ENCODE results near the gene TREX2.

DNA sequence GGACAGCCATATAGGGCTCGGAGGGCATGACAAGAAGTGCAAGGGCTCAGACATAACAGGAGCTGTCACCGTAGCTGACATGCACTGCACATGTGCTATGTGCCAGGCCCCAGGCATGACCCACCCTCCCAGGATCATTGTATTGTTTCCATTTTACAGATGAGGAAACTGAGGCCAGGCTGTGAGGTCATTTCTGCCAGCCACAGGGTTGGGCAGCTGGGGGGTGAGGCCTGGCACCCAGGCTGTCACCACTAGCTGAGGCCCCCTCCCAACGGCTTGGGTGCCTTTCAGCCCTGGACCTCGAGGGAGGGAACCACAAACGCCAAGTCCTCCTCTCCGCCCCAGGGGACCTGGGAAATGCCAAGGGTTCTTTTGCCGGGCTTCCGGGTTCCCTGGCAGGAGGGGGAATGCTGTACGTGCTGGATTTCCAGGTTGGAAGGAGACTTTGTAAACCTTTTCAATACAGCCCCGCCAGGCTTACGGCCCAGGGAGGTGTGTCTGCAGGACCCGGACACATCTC lies 12.6 kb downstream of the TREX2 start:
- no peak for TF ChIP-seq EZH2 (IDR thresholded peaks at IDR 0.05; ENCODE audit: borderline replicate concordance, low read length)
- TF ChIP-seq, protein P1, sequence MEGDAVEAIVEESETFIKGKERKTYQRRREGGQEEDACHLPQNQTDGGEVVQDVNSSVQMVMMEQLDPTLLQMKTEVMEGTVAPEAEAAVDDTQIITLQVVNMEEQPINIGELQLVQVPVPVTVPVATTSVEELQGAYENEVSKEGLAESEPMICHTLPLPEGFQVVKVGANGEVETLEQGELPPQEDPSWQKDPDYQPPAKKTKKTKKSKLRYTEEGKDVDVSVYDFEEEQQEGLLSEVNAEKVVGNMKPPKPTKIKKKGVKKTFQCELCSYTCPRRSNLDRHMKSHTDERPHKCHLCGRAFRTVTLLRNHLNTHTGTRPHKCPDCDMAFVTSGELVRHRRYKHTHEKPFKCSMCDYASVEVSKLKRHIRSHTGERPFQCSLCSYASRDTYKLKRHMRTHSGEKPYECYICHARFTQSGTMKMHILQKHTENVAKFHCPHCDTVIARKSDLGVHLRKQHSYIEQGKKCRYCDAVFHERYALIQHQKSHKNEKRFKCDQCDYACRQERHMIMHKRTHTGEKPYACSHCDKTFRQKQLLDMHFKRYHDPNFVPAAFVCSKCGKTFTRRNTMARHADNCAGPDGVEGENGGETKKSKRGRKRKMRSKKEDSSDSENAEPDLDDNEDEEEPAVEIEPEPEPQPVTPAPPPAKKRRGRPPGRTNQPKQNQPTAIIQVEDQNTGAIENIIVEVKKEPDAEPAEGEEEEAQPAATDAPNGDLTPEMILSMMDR (conservative IDR thresholded peaks at IDR 0.05 in 1 of 2, IDR thresholded peaks at IDR 0.05 in 1 of 2; ENCODE audit: extremely low read depth in 1 of 2, insufficient read depth in 1 of 2, low read depth in 1 of 2, low read length in 2 of 2) = no peak
